HG03354 (cell line): ENCODE results near the gene SLC22A12.

Experiments
- ATAC-seq: cut with Tn5 transposase; IDR thresholded peaks from one replicate; pipeline ENCODE4 v1.9.1; 2021; ENCODE audit warnings: mild to moderate bottlenecking; ENCODE audit not compliant: unreplicated experiment, poor library complexity, severe bottlenecking

The SLC22A12 gene

GRCh38 chr11:64561984-64562722 lies 28.9 kb upstream of the SLC22A12 start:
- ATAC-seq: no peak

DNA sequence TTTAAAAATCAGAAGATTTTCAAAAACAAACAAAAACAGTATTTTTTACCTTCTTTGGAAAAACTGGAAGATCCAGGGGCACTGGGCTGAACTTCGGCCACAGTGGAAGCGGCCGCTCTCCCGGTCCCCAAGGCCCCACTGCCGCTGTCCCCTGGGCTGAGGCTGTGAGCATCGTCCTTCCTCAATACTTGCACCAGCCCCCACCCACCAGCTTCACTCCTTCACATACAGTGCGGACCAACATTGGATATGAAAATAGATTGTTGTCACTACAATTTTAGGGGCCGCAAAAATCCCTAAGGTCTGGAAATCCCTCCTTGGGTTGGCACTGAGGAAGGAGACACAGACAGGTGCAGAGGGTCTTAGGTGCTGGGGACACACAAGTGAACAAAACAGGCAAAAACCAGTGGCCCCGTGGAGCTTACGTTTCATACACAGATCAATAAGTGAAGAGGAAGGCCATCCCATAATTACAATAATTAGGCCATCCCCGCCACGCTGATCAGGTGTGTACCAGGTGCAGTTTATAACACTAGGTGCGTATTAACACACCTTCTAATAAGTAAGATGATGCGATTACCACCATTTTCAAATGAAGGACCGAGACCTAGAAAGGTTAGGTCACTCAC lies 28.2 kb upstream of the SLC22A12 start:
- ATAC-seq: no peak

DNA sequence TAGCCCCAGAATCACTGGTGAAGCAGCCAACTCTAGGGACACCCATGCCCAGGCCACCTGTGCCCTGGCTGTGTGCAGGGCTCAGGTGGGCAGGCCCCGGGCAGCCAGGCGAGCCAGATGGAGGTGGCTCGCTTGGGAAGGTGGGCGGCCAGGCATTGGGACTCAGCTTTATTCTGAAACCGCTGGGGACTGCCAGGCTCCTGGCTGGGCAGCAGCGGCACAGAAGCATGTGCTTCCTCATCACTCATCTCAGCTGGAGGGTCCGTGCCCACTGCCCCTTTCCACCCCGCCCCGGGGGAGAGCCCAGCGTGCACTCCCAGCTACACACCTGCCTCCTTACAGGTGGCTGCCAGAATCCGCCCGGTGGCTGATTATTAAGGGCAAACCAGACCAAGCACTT lies 27.1 kb upstream of the SLC22A12 start:
- no peak for ATAC-seq

DNA sequence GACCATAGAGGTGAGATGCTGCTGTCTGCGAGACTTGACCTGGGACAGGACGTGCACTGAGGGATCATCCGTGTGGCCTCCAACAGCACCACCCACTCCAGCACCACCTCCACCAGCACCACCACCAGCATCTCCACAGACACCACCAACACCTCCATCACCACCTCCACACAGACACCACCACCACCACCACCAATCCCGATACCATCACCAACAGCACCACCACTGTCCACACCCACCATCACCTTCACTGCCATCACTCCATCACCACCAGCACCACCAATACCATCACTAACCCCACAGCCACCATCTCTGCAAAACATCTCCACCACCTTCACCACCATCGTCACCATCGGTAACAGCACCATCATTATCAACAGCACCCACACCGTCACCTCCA lies 26.6 kb upstream of the SLC22A12 start:
- ATAC-seq: no peak

DNA sequence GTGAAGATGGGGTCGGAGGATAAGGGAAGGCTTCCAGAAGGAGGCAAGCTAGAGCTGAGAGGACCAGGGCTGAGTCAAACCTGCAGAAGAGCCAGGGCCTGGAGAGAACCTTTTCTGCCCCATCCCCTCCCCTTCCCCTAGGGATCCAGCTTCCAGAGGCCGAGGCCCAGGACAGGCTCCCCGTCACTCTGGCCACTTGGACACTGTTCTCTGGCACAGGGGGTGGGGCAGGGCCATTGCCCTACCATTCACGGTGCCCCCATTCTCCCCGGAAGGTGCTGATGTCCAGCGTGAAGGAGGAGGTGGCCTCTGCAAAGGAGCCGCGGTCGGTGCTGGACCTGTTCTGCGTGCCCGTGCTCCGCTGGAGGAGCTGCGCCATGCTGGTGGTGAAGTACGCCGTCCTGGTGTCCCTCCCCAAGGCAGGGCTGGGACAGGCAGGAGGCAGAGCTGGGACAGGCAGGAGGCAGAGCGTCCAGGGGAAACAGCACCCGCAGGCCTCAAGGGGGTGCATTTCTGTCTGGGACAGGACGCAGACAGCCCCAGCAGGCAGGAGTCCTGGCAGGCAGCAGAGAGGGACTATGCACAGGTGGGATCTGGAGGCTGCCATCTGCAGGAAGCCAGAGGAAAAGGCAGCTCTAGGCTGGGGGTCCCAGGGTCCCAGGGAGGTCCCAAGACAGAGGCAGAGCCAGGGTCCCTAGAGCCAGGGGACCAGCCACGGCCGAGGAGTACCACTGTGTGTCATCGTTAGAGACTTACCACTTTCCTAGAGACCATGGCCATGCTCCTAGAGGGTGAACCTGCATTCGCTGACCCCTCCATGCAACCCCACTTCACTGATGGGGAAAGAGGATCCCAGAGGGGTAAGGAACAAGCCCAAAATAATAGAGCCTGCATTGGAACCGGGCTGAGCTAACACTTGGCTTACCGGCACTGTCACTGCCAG lies 25.8 kb upstream of the SLC22A12 start:
- no peak for ATAC-seq

DNA sequence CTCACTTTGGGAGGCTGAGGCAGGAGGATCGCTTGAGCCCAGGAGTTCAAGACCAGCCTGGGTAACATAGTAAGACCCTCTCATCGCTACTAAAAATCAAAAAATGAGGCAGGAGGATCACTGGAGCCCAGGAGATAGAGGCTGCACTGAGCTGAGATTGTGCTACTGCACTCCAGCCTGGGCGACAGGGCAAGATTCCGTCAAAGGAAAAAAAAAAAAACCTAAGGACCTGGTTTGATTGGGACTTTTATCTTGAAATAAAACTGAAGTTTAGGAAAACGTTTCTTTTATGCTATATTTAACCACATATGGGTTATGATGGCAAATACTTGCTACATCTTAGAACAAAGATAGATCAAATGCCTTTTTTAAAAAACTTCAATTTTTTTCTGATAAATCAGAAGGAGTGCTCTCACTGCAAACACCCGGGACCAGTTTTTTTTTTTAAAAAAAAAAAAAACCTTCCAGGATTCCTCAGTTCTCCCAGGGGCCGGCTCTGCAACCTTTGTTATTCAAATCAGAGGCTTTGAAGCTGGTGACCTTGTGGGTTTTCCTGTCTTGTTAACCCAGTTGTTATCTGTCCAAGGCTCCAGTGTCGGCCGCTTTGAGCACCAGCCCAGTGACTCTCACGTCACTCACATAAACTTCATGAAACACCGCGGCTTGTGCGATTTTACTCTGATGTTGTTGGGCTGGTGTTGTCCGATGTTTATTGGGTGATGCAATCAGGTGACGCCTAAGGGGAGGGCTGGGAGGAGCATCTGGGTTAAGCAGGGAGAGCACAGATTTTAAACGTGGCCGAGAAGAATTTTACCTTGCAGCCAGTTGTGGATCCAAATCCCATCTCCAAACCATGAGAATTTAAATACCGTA lies 24.7 kb upstream of the SLC22A12 start:
- ATAC-seq: no peak

DNA sequence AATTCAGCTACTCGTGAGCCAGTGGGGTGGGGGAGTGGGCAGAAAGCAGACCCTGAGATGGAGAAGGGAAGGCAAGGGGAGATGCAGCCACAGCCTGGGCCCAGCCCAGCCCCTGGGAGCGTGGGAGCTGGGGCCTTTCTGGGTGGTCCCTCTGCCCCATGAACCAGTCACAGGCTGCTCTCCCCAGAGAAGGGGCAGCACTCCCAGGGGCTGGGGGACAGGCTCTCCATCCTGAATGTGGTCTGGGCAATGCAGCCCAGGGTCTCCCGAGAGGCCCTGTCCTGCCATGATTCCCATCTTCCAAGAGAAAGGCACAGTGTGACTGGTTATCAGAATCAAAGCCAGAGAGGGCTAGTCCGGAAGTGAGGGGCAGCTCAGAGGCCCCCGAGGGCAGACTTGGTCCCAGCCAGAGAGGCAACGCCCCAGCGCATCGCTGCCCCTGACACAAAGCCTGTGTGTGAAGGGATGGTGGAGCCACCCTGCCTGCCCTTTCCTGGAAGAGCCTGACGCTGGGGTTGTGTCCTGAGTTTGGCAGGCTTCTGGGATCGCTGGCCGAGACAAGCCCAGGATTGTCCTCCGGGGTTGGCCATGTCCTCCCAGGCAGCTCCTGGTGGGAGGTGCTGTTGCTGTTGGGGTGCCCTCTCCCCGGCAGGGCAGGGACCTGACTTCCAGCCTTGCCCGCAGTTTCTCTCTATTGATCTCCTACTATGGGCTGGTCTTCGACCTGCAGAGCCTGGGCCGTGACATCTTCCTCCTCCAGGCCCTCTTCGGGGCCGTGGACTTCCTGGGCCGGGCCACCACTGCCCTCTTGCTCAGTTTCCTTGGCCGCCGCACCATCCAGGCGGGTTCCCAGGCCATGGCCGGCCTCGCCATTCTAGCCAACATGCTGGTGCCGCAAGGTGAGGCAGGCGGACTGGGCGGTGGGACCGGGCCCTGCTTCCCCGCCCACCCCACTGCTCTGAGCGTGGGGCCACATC lies 23.8 kb upstream of the SLC22A12 start:
- no peak for ATAC-seq

DNA sequence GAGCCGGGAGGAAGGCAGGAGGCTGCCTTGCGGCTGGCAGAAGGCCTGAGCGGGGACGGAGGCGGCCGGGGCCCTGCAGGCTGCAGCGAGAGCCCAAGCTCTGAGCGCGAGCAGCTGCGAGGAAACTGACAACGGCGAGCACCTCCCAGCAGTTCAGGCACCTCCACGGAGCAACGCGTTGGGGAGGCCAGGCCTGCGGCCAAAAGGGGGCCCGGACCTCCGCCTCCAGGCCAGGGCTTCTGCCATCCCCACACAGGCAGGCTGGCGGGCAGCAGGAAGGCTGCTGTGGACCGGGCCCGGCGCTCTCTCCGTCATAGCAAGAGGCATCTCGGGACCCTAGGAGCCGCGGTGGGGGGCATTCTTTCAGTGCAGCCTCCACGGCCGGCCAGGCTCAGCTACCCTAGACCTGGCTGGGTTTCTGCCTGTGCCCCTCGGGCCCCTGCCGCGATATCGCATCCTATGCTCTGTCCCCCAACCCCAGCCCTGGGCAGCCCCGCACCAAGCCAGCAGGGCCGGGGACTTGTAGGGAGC lies 22.9 kb upstream of the SLC22A12 start:
- no peak for ATAC-seq

- ATAC-seq: no peak
These were observed 22.4 kb upstream of the SLC22A12 start for GRCh38 chr11:64568584-64569140.

DNA sequence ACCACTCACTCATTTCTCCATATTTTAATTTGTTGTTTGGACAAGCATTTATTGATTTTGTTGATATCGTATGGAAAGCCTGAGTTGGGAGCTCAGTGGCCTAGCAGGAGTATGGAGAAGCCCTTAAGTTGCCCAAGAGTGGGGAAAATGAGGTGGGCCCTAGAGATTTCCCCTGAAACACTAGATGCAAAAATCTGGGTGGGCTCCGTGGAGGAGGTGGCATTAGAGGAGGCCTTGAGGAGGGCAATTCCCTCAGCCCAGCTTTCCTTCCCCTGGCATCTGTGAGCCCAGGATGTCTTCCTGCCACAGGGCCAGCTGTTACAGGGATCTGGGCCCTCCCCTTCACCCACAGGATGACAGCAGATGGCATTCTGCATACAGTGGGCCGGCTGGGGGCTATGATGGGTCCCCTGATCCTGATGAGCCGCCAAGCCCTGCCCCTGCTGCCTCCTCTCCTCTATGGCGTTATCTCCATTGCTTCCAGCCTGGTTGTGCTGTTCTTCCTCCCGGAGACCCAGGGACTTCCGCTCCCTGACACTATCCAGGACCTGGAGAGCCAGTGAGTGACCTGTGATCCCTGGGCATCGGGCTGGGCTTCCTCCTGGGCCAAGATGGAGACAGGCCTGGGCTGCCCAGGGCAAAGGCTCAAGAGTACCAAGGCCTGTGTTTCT lies 21.6 kb upstream of the SLC22A12 start:
- ATAC-seq: no peak

DNA sequence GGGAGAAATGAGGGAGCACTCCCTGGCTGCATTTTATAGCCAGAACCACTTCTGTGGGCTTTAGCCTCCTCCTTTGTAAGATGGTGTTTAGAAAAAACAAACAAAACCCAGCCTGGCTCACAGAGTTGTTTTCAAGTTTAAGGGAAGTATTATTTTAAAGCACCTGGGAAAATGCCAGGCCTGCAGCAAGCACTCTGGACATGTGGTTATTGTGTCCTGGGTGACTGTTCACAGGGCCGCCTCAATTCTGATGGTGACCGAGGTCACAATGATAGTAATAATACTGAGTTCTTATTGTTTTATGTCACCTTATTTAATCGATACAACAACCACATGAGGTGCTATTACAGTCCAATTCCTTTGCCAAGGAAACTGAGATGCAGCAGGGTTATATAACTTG lies 20.7 kb upstream of the SLC22A12 start:
- no peak for ATAC-seq

GRCh38 chr11:64571050-64571409 lies 20.0 kb upstream of the SLC22A12 start:
- ATAC-seq: no peak

DNA sequence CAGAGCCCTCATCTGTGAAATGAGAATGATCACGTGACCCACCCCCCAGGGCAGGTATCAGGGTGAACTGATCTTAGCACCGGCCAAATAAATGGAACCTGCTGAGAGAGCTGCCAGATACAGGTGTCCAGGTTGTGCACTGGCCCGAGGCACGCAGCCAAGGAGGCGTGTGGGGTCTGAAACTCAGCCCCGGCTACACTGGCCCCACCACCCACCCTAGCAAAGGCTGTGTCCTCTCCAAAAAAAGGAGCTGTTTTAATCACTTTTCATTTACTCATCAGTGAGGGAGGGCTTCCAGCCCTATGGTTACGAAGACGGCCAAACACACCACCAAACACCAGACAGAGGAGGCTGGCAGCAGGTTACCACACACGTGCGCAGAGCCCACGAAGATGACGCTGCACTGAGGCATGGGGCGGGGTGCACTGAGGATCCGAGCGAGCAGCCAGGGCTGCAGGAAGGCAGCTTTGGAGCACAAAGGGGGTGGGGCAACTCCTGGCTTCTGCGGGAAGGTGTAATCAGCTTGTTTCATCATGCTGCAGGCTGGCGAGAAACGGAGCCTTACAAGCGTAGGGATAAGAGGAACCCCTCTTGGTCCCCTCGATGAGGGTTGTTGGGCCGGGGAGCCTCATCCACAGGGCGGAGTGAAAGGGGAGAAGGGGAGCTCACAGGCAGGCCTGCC lies 19.5 kb upstream of the SLC22A12 start:
- no peak for ATAC-seq

DNA sequence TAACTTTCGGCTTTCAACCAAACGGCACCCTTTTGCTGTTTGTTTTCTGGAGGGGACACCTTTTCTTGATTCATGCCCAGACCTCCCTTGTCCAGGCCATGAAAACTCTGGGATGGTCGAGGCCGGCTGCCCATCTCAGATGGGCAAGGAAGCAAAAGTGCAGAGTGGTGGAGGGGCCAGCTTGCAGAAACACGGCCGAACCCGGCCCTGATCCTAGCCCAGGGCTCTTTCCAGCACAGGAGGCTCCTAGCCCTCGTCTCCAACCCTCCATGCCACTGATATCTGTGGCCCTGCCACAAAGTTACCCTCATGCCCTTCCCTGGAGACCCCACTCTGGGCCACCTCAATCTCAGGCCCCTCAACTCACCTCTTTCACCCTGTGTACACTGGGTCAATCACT lies 18.9 kb upstream of the SLC22A12 start:
- no peak for ATAC-seq

DNA sequence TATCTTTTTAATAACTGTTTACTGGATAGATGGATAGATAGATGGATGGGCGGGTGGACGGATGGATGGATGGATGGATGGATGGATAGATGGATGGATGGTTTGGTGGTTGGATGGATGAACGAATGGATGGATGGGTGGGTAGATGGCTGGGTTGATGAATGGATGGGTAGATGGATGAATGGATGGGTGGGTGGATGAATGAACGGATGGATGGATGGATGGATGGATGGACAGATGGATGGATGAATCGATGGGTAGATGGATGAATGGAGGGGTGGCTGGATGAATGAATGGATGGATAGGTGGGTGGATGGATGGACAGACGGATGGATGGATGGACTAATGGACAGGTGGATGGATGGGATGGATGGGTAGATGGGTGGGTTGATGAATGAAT lies 13.8 kb upstream of the SLC22A12 start:
- no peak for ATAC-seq

DNA sequence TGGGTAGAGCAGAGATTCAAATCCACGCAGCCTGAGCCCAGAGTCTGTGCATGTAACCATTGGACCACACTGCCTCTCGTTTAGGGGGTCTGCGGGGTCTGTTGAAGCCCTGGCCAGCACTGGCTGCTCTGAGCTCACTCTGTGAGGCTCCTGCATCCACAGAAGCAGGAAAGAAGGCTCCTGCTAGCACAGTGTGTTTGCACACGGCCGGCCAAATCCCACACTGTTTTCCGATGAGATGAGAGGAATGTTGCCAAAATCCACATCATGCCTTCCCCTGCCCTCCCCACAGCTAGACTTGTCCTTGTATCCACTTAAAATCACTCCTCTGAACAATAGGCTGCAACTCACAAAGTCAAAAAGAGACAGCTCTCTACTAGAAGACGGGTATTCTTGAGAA lies 10.6 kb upstream of the SLC22A12 start:
- ATAC-seq: no peak

DNA sequence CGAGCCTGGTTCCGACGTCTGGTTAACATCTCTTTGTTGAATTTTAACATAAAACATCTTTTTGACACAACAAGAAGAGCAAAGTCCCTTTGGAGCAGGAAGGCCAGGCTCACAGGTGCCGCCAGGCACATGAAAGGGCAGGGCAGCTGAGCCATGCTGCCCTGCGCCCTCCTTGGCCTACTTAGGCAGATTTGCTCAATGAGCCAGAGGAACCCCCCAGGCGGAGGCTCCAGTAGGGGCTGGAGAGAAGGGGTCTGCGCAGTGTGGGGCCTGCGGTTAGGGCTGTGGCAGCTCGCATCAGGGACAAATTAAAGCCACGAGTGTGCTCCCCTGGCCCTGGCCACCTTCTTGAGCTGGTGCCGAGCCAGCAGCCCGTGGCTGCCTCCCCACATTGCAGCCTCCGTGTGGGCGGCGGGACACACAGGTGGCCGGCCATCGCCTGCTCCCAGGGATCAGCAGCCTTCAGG lies 9.9 kb upstream of the SLC22A12 start:
- no peak for ATAC-seq
